ENCODE results near the gene ULBP3.

DNA sequence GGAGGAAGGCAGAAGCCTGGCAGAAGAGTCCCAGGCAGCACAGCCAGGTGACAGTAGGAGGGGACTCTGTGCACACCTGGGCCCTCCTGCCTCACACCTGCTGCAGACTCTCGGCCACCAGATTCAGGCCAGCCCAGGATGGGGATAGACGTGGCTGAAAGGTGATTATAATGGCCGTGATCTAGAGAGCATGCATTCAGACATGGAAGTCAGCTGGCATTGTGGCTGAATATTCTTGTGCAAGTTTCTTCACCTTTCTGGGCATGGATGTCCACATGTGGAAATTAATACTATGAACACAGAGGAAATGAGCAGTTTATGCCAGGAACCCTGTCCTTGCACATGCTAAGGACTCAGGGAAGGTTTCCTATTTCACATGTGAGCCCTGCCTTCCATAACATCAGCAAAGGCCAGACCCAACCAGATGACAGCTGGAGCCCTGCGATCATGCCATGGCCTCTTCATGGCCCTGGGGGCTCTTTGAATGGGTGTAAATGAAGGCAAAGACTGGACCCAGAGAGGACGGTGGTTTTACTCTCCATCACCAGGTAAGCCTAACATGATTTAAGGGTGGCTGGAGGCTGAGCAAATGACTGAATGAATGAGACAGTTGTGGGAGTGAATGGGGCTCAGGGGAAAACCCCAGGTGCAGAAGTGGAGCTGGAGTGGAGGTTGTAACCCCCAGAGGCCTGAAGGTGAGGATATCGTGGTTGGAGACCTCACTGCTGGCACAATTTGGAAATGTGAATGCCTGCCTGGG, 40.9 kb downstream of the ULBP3 start:
- TF ChIP-seq POLR2A (IDR thresholded peaks at IDR 0.05) (no peak), EP300 (IDR thresholded peaks at IDR 0.05) (no peak)

Measured in gastroesophageal sphincter (tissue), 2 donors.